Vagina (tissue), 2 donors: ENCODE data around the gene SERPINB10.

ENCODE experiments used
- POLR2A ChIP-seq, 2 donors: fragments of 450-650 bp; IDR thresholded peaks; one replicate each; pipeline ENCODE4 v1.6.1; 2017; ENCODE audit warnings: antibody characterized with exemption in 2 of 2, mild to moderate bottlenecking in 2 of 2, moderate library complexity in 2 of 2
- POLR2AphosphoS5 ChIP-seq, 2 donors: sonication (generic); formaldehyde crosslinking; IDR thresholded peaks; one replicate each; pipeline ENCODE4 v1.9.0; 2017; ENCODE audit warnings: antibody characterized with exemption in 2 of 2, mild to moderate bottlenecking in 2 of 2, low read depth in 1 of 2; ENCODE audit not compliant: insufficient read depth in 1 of 2

DNA sequence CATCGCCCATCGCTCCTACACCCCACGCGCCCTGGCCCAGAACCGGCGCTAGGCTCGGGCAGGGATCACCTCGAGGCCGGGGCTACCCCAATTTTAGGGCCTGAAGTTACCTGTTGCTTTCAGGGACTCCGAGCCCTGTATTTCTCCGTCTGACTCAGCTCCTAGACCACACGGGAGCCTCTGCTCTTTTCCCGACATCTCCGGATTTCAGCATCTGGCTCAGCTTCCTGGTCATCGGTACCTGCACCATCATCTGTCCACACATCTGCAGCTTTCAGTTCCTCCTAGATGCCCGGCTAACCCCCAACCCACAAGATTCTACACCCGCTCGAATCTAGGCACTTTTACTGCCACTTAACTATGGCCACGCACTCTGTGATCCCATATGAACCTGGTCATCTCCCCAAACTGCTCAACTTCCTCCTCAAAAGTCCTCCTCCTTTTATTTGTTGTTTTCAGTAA, 29.2 kb downstream of the SERPINB10 start:
- TF ChIP-seq POLR2AphosphoS5 (IDR thresholded peaks at IDR 0.05; ENCODE audit: insufficient read depth in 1 of 2, low read depth in 1 of 2): no peak
- no peak for TF ChIP-seq POLR2A (IDR thresholded peaks at IDR 0.05)
